ENCODE data around the gene C22orf23.

C22orf23 gene

DNA sequence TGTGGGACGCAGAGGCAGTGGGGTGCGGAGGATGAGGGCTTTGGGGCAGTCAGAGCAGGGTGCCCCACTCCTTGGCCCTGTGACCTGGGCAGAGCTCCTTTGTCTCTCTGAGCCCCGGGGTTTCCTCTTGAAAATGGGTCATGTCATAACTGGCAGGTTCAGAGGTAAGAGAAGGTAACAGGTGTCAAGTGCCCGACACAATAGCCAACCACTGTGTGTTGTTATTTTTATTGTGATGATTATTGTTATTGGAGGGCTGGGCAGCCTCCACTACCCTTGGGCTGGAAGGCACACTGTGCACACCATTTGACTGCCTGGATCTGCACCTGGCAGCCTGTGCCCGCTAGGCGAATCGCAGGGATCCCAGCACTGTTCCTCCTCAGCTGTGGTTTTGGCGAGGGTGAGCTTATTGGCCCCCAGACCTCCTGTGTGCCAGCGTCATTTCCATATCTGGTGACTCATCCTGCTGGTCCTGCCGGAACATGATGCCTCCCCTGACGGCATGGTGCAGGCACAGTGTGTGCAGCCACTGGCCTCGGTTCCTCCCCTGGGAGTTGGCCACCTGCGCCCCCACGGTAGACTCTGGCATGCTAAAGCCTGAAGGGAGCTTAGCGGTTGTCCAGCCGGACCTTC, 46.4 kb upstream of the C22orf23 start (continued):
- TF ChIP-seq GFI1B (tag by site-specific recombination; IDR thresholded peaks at IDR 0.05) (no peak), SP7 (tag by site-specific recombination; IDR thresholded peaks at IDR 0.05) (peak; percentile 73), ZNF623 (tag by site-specific recombination; IDR thresholded peaks at IDR 0.05) (no peak), ZNF639 (tag by site-specific recombination; IDR thresholded peaks at IDR 0.05) (no peak), ZNF792 (tag by site-specific recombination; IDR thresholded peaks at IDR 0.05) (no peak), ZNF214 (tag by site-specific recombination; IDR thresholded peaks at IDR 0.05; ENCODE audit: borderline replicate concordance) (no peak), ZFP41 (tag by site-specific recombination; IDR thresholded peaks at IDR 0.05; ENCODE audit: borderline replicate concordance) (no peak), REPIN1 (tag by site-specific recombination; IDR thresholded peaks at IDR 0.05; ENCODE audit: low read depth) (peak; percentile 21; the same call in 1 of the 2 replicates), ZBTB26 (tag by site-specific recombination; optimal IDR thresholded peaks at IDR 0.05) (no peak), ZNF433 (tag by site-specific recombination; IDR thresholded peaks at IDR 0.05; ENCODE audit: low read depth) (no peak), ZIC2 (tag by site-specific recombination; IDR thresholded peaks at IDR 0.05) (peak; percentile 90), ZBTB17 (tag by site-specific recombination; IDR thresholded peaks at IDR 0.05) (peak; percentile 50; the same call in 1 of the 2 replicates), ZBTB6 (tag by site-specific recombination; IDR thresholded peaks at IDR 0.05) (no peak), ZNF843 (tag by site-specific recombination; IDR thresholded peaks at IDR 0.05) (no peak), ZNF664 (tag by site-specific recombination; IDR thresholded peaks at IDR 0.05) (no peak), ZNF2 (tag by site-specific recombination; IDR thresholded peaks at IDR 0.05) (no peak; the same call in 1 of the 2 replicates), ZNF449 (tag by site-specific recombination; IDR thresholded peaks at IDR 0.05) (no peak), ZNF211 (tag by site-specific recombination; IDR thresholded peaks at IDR 0.05; ENCODE audit: low read depth) (no peak), BCL11B (tag by site-specific recombination; IDR thresholded peaks at IDR 0.05; ENCODE audit: low read depth) (no peak), ZNF221 (tag by site-specific recombination; IDR thresholded peaks at IDR 0.05; ENCODE audit: borderline replicate concordance) (no peak), ZNF354C (tag by site-specific recombination; IDR thresholded peaks at IDR 0.05; ENCODE audit: borderline replicate concordance, low read depth) (no peak), ZNF416 (tag by site-specific recombination; IDR thresholded peaks at IDR 0.05) (no peak), ZNF292 (tag by site-specific recombination; IDR thresholded peaks at IDR 0.05; ENCODE audit: borderline replicate concordance, low read depth) (no peak), ZNF621 (tag by site-specific recombination; IDR thresholded peaks at IDR 0.05) (no peak), ZNF426 (tag by site-specific recombination; IDR thresholded peaks at IDR 0.05) (no peak), ZNF660 (tag by site-specific recombination; IDR thresholded peaks at IDR 0.05) (no peak), ZNF677 (tag by site-specific recombination; IDR thresholded peaks at IDR 0.05) (no peak), GLIS2 (tag by site-specific recombination; IDR thresholded peaks at IDR 0.05) (peak; percentile 86), ZSCAN23 (tag by site-specific recombination; IDR thresholded peaks at IDR 0.05) (no peak)
- TF ChIP-seq, protein P1, sequence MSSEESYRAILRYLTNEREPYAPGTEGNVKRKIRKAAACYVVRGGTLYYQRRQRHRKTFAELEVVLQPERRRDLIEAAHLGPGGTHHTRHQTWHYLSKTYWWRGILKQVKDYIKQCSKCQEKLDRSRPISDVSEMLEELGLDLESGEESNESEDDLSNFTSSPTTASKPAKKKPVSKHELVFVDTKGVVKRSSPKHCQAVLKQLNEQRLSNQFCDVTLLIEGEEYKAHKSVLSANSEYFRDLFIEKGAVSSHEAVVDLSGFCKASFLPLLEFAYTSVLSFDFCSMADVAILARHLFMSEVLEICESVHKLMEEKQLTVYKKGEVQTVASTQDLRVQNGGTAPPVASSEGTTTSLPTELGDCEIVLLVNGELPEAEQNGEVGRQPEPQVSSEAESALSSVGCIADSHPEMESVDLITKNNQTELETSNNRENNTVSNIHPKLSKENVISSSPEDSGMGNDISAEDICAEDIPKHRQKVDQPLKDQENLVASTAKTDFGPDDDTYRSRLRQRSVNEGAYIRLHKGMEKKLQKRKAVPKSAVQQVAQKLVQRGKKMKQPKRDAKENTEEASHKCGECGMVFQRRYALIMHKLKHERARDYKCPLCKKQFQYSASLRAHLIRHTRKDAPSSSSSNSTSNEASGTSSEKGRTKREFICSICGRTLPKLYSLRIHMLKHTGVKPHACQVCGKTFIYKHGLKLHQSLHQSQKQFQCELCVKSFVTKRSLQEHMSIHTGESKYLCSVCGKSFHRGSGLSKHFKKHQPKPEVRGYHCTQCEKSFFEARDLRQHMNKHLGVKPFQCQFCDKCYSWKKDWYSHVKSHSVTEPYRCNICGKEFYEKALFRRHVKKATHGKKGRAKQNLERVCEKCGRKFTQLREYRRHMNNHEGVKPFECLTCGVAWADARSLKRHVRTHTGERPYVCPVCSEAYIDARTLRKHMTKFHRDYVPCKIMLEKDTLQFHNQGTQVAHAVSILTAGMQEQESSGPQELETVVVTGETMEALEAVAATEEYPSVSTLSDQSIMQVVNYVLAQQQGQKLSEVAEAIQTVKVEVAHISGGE (tag by site-specific recombination; conservative IDR thresholded peaks at IDR 0.05; ENCODE audit: low read depth), result no peak
- TF ChIP-seq, protein P2, sequence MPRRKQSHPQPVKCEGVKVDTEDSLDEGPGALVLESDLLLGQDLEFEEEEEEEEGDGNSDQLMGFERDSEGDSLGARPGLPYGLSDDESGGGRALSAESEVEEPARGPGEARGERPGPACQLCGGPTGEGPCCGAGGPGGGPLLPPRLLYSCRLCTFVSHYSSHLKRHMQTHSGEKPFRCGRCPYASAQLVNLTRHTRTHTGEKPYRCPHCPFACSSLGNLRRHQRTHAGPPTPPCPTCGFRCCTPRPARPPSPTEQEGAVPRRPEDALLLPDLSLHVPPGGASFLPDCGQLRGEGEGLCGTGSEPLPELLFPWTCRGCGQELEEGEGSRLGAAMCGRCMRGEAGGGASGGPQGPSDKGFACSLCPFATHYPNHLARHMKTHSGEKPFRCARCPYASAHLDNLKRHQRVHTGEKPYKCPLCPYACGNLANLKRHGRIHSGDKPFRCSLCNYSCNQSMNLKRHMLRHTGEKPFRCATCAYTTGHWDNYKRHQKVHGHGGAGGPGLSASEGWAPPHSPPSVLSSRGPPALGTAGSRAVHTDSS (tag by site-specific recombination; IDR thresholded peaks at IDR 0.05), result no peak
